Dedifferentiated amniotic fluid mesenchymal stem cell (primary cell): Measurements from ENCODE around the gene FAM234A.
"Not testable (repeated sequence)": the region's sequence is repeated elsewhere in the genome, so short reads cannot be mapped to it uniquely, and the experiment has no call there.

ENCODE experiments used
- DNase-seq: peaks from one replicate; pipeline ENCODE4 v3.0.0-alpha.2; 2016; ENCODE audit errors: extremely low spot score

The FAM234A gene

GRCh38 chr16:230949-231348 is 3.7 kb upstream of the FAM234A start:
- DNase-seq = no peak

- DNase-seq = no peak
Observed at GRCh38 chr16:239948-240277, 5.3 kb downstream of the FAM234A start.

- no peak for DNase-seq
Observed at GRCh38 chr16:240559-240958, 5.9 kb downstream of the FAM234A start.

GRCh38 chr16:242281-242680 is 7.7 kb downstream of the FAM234A start:
- DNase-seq = no peak

- no peak for DNase-seq
Observed at GRCh38 chr16:243348-243747, 8.7 kb downstream of the FAM234A start.

- no peak for DNase-seq
Observed at GRCh38 chr16:245105-245504, 10.5 kb downstream of the FAM234A start.

- DNase-seq = no peak
Observed at GRCh38 chr16:247027-247426, 12.4 kb downstream of the FAM234A start.

- no peak for DNase-seq
Observed at GRCh38 chr16:249431-249830, 14.8 kb downstream of the FAM234A start.

GRCh38 chr16:252366-253337 is 18.0 kb downstream of the FAM234A start:
- no peak for DNase-seq

- DNase-seq = no peak
Observed at GRCh38 chr16:253833-254232, 19.2 kb downstream of the FAM234A start.

- no peak for DNase-seq
Observed at GRCh38 chr16:254461-254860, 19.8 kb downstream of the FAM234A start.

GRCh38 chr16:255183-255582 is 20.6 kb downstream of the FAM234A start:
- no peak for DNase-seq

- not testable (repeated sequence) for DNase-seq
Observed at GRCh38 chr16:258091-258490, 23.5 kb downstream of the FAM234A start.

- DNase-seq = no peak
Observed at GRCh38 chr16:259226-259625, 24.6 kb downstream of the FAM234A start.

GRCh38 chr16:259814-260253 is 25.2 kb downstream of the FAM234A start:
- no peak for DNase-seq

GRCh38 chr16:260326-260725 is 25.7 kb downstream of the FAM234A start:
- no peak for DNase-seq

- no peak for DNase-seq
Observed at GRCh38 chr16:261031-261691, 26.5 kb downstream of the FAM234A start.

GRCh38 chr16:262121-262745 is 27.6 kb downstream of the FAM234A start:
- no peak for DNase-seq

GRCh38 chr16:263182-263774 is 28.7 kb downstream of the FAM234A start:
- DNase-seq = no peak

- no peak for DNase-seq
Observed at GRCh38 chr16:263944-264343, 29.3 kb downstream of the FAM234A start.

- no peak for DNase-seq
Observed at GRCh38 chr16:264440-264951, 29.9 kb downstream of the FAM234A start.

- DNase-seq = no peak
Observed at GRCh38 chr16:265002-265529, 30.4 kb downstream of the FAM234A start.
